Ovary (tissue), 3 donors: ENCODE results near the gene APOL4.

Experiments used
- POLR2A ChIP-seq: fragments of 450-650 bp; IDR thresholded peaks from one replicate; pipeline ENCODE4 v1.6.1; 2017; ENCODE audit warnings: antibody characterized with exemption, mild to moderate bottlenecking, moderate library complexity
- TF ChIP-seq, protein P1 (sequence below), 3 donors: fragments of 450-650 bp in 2 of 3; fragments of 200-600 bp in 1 of 3; IDR thresholded peaks; one replicate each; pipeline versions ENCODE4 v1.5.1 to v1.8.0; 2016 to 2022; ENCODE audit warnings: antibody characterized with exemption in 3 of 3, mild to moderate bottlenecking in 1 of 3
- donor health status: DM: no; HTN: no; CAD: no.

DNA sequence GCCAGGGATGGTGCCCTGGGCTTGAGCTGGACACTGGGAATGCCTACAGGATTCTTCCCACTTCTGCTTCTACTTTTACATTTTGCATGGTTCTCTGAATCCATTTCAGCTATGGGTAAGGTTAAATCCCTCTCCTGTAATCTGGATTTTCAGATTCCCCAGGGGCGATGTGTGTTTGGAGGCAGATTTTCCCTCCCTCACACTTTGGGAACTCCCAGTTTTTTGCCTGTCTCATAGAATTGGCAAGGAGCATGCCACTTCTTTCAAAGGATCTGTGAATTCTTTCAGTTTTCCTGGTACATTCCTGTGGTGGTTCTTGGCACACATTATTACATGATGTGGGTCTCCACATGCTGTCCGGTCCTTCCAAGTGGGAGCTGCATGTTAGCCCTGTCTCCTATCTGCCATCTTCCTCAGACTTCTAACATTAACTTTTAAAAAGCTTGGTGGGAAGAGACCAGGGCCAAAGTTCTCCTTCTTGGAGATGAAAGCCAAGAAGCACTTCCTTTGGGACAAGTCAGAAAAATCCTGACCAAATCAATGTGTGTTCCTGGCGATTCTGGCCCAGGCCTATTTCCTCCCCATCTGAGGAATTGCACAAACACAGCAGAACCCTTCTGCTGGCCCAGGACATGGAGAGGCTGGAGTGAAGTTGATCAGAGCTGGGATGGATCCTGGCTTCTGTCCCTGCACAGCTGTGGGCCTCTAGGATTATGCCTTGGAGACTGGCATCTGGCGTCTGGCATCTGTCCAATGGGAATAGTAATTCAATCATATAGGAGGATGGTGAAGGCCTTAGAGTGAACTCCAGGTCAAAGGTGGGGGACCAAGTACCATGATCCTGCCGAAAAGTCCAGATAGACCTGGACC lies 43.1 kb upstream of the APOL4 start:
- TF ChIP-seq POLR2A = no peak
- TF ChIP-seq, protein P1, sequence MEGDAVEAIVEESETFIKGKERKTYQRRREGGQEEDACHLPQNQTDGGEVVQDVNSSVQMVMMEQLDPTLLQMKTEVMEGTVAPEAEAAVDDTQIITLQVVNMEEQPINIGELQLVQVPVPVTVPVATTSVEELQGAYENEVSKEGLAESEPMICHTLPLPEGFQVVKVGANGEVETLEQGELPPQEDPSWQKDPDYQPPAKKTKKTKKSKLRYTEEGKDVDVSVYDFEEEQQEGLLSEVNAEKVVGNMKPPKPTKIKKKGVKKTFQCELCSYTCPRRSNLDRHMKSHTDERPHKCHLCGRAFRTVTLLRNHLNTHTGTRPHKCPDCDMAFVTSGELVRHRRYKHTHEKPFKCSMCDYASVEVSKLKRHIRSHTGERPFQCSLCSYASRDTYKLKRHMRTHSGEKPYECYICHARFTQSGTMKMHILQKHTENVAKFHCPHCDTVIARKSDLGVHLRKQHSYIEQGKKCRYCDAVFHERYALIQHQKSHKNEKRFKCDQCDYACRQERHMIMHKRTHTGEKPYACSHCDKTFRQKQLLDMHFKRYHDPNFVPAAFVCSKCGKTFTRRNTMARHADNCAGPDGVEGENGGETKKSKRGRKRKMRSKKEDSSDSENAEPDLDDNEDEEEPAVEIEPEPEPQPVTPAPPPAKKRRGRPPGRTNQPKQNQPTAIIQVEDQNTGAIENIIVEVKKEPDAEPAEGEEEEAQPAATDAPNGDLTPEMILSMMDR (IDR thresholded peaks at IDR 0.05) = no peak
